Activated CD4-positive, alpha-beta T cell treated with anti-CD3 and anti-CD28 coated beads for 4 hours (primary cell): ENCODE results near the gene TMEM242.

ENCODE experiments used
- DNase-seq, 2 donors: peaks; one replicate each; pipeline ENCODE4 v3.0.0-alpha.2; 2020

TMEM242 gene

DNA sequence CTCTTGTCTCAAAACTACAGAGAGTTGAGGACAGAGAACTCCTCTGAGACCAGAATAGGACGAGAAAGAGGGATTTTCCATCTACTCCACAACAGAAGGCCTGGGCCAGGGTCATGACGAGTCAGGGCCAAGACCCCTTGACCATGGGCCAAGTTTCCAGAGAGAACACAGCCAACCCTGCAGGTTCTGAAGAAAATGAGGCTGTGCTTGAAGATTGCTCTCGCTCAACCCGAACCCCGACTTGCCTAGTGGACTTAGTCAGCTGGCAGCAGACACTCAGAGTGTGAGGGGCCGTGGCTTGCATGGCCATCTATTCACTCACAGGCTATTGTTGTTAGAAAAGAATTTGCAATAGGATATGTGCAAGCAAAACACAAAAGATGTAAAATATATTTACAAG is 54.5 kb downstream of the TMEM242 start:
- DNase-seq = no peak

GRCh38 chr6:157268396-157268795 is 54.9 kb downstream of the TMEM242 start:
- no peak for DNase-seq

GRCh38 chr6:157267654-157268053 is 55.7 kb downstream of the TMEM242 start:
- no peak for DNase-seq

GRCh38 chr6:157267109-157267611 is 56.2 kb downstream of the TMEM242 start:
- DNase-seq = no peak

- DNase-seq = no peak
Measured at GRCh38 chr6:157266274-157267101, 56.8 kb downstream of the TMEM242 start.

- DNase-seq = no peak
Measured at GRCh38 chr6:157265635-157266034, 57.7 kb downstream of the TMEM242 start.

DNA sequence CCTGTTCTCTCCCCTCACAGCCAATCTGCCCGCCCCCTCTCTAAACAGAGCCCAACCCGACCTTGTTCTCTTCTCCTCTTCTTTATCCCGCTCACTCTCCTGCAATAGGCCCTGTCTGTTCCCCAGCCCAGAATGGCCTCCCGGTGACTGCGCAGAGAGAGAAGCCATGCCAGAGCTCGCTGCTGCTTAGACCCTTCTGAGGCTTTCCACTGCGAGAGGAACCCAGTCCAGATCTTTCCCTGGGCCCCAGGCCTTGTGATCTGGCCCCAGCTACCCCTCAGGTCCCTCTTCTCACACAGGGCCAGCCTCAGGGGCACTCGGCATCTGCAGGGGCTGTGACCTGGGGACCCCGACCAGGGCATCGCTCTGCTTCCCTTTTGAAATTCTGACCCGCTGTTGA is 58.1 kb downstream of the TMEM242 start:
- no peak for DNase-seq

- DNase-seq = no peak
Measured at GRCh38 chr6:157264701-157265100, 58.6 kb downstream of the TMEM242 start.

GRCh38 chr6:157263881-157264397 is 59.4 kb downstream of the TMEM242 start:
- DNase-seq = no peak

GRCh38 chr6:157263146-157263545 is 60.2 kb downstream of the TMEM242 start:
- DNase-seq = no peak

GRCh38 chr6:157261606-157262005 is 61.7 kb downstream of the TMEM242 start:
- DNase-seq = no peak

DNA sequence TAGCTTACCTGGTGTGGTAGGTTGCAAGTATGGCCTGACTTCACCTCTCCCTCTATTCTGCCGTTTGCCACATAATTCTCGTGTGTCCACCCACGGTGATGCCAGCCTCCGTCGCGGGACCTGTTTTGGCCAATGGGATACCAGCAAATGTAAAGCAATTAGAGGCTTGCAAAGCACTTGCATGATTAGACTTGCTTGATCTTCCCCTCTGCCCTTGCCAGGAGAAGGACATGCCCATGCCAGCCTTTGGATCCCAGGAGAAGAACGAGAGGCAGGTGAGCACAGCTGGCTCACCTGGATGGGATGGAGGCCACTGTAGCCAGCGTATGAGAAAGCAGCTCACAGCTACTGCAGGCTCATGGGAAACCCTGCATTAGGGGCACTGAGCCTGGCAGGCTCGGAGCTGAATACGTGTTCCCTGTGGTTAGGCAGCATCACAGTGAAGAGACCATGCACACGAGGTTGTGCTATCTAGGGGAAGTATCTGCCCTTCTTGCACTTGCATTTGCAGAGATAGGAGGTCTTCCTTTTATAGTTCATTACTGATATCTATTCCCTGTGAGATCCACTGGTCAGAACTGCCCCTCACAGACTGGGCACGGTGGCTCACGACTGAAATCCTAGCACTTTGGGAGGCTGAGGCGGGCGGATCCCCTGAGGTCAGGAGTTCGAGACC is 62.4 kb downstream of the TMEM242 start:
- DNase-seq = no peak

- no peak for DNase-seq
Measured at GRCh38 chr6:157259443-157259842, 63.9 kb downstream of the TMEM242 start.

DNA sequence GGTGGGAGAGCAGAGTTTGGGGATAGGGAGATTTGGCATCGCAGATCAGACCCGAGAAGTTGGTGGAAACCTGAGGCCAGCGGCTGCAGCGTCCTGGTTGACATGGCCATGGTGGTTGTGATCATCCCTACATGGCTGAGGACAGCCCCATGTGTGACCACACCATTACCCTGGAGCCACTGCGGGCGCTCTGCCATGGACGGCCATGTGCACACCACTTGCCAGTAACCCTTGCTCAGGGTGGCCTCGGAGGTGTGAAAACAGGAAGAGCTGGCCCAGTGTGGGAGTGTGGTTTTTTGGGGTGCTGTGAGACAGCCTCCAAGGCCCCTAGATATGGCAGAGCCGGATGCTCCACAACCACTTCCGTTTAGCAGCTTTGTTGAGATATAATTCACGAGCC is 64.4 kb downstream of the TMEM242 start:
- no peak for DNase-seq

DNA sequence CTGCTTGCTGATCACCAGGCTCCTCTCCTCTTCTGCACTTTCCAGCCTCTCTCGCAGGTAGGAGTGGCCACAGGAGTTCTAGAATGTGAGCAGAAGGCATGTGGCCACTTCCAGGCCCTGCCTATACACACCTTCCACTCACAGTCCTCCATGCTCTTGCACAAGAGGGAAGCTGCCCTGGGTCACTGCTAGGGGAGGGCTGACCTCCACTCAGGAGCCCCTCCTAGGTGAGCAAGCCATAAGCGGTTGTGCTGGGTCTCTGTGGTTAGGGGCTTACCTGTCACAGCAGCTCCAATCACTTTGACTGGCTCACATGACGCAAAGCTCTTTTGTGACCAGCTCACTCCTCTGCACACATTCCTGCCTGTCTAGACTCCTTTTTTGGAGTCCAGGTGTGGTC is 68.2 kb downstream of the TMEM242 start:
- DNase-seq = no peak

DNA sequence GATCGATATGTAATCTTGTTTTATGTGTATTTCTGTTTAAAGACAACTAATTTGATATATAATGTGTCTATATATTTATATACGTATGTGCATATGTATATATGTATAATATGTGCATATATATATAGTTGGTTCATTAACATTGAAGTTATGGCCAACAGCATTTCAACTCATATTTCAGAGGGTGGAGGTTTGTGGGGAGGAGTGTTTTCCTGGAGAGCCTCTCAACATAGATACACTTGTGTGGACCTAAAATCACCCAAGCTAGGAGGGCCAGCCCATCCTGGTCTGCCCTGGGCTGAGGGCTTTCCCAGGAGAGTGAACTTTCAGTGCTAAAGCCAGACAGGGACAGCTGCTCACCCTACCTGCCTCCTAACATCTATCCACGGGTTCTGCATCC is 68.8 kb downstream of the TMEM242 start:
- no peak for DNase-seq

- no peak for DNase-seq
Measured at GRCh38 chr6:157253699-157254098, 69.6 kb downstream of the TMEM242 start.

GRCh38 chr6:157253017-157253416 is 70.3 kb downstream of the TMEM242 start:
- DNase-seq = no peak

DNA sequence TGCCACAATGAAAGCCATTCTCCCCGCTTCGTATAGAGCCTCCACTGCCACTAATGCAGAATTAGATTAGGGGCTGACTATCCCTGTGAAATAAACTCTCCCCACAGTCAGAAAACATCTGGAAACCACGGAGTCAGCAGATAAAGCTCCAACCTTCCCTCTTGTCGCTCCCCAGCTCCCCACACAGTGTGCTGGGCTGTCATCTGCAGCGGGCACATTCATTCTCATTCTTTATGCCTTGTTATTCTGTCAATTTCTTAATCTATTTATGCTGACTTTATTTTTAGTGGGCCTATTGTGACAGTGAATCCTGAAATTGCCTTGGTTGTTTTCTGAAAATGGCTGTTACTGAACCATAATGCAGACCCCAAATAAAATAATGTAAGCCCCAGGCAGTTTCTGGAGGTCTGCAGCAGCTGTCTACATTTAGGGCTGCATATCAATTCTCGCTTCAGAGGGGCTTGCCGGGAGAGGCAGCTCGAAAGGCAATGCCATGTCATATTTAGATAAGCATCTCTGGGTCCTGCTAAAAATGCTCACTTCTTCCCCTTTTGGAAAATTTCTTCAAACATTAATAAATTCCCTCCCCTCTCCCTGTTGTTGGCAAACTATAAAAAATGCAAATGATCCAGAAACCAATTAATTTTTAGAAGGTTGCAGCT is 71.6 kb downstream of the TMEM242 start:
- DNase-seq = no peak

DNA sequence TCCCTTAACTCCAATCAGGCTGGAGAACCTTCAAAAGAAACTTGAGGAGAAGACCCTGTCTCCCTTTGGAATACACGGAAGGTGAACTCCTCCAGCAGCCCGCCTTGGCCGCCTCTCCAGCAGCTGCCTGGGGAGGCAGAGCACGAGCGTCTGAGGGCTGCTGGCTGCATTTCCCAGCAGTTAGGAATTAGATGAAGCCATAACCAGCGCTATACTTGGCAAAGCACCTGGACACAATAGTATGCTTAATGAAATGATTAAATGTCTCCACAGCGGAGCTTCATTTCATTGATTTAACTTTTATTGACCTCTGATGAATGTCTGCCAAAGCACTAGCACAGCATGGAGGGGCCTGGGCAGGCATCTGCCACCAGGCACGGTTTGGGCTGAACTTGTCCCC is 73.5 kb downstream of the TMEM242 start:
- no peak for DNase-seq

- DNase-seq = no peak
Measured at GRCh38 chr6:157248264-157248663, 75.1 kb downstream of the TMEM242 start.

GRCh38 chr6:157246771-157247484 is 76.4 kb downstream of the TMEM242 start:
- no peak for DNase-seq
